PC-3 (cell line): Measurements from ENCODE around the gene KATNBL1. TPM values are rescaled to one million over a fixed set of nuclear protein-coding genes. Genes with fewer than 3 reads are reported as not detected.

Experiments used
- ATAC-seq: fragments of 200-7000 bp; cut with Tn5 transposase; 2 replicates; pipeline ENCODE4 v1.9.1; 2020; ENCODE audit warnings: mild to moderate bottlenecking, moderate library complexity
- BruUV-seq: library from RNA; stranded (reverse); fragments of 400-500 nt; replicated peaks from 2 replicates; lab custom pipeline; 2021; lab: Mats Ljungman, UMichigan
- CTCF ChIA-PET: fragments of 300-600 bp; sonication (Branson Sonifier 250); formaldehyde crosslinking; loops from one replicate; lab custom pipeline; 2022; ENCODE audit warnings: antibody characterized with exemption; lab: Charles Lee
- POLR2A ChIA-PET: fragments of 300-600 bp; sonication (Branson Sonifier 250); formaldehyde crosslinking; loops from one replicate; lab custom pipeline; 2022; ENCODE audit warnings: antibody characterized with exemption; ENCODE audit not compliant: unreplicated experiment; lab: Charles Lee
- DNase-seq: peaks from one replicate; pipeline ENCODE4 v3.0.0-alpha.2; 2015
- H2AFZ ChIP-seq: fragments of 300-600 bp; sonication (generic); 2 replicates; pipeline ENCODE4 v1.6.0; 2016; ENCODE audit warnings: antibody characterized with exemption, low read length
- H3F3A ChIP-seq: fragments of 300-600 bp; sonication (generic); one replicate; pipeline ENCODE4 v1.6.0; 2017; ENCODE audit warnings: antibody characterized with exemption, low read length, control low read depth, mild to moderate bottlenecking; ENCODE audit not compliant: unreplicated experiment
- H3K27ac ChIP-seq: fragments of 300-600 bp; sonication (generic); 2 replicates; pipeline ENCODE4 v1.5.1; 2016; ENCODE audit warnings: mild to moderate bottlenecking, low read length
- H3K27me3 ChIP-seq: fragments of 300-600 bp; sonication (generic); 2 replicates; pipeline ENCODE4 v1.6.1; 2016; ENCODE audit warnings: low read length, mixed read lengths
- H3K36me3 ChIP-seq: fragments of 300-600 bp; sonication (generic); 2 replicates; pipeline ENCODE4 v1.6.1; 2016; ENCODE audit warnings: low read depth, mixed run types, low read length, mixed read lengths
- H3K4me1 ChIP-seq: fragments of 300-600 bp; sonication (generic); 2 replicates; pipeline ENCODE4 v1.5.1; 2016; ENCODE audit warnings: low read length; ENCODE audit not compliant: insufficient read depth
- H3K4me2 ChIP-seq: fragments of 300-600 bp; sonication (generic); 2 replicates; pipeline ENCODE4 v1.6.0; 2016; ENCODE audit warnings: low read length
- H3K4me3 ChIP-seq: fragments of 300-600 bp; sonication (generic); 2 replicates; pipeline ENCODE4 v1.5.1; 2016; ENCODE audit warnings: mild to moderate bottlenecking, low read length, mixed read lengths
- H3K79me2 ChIP-seq: fragments of 300-600 bp; sonication (generic); 2 replicates; pipeline ENCODE4 v1.6.1; 2017; ENCODE audit warnings: low read length, mixed read lengths
- H3K9ac ChIP-seq: fragments of 300-600 bp; sonication (generic); 2 replicates; pipeline ENCODE4 v1.6.0; 2016; ENCODE audit warnings: mild to moderate bottlenecking, low read length
- H3K9me2 ChIP-seq: fragments of 300-600 bp; sonication (generic); replicated peaks from 2 replicates; pipeline ENCODE4 v1.6.1; 2016; ENCODE audit warnings: mixed run types, low read length, mixed read lengths
- H3K9me3 ChIP-seq: fragments of 300-600 bp; sonication (generic); 2 replicates; pipeline ENCODE4 v1.6.1; 2016; ENCODE audit warnings: low read length, mixed read lengths
- H4K20me1 ChIP-seq: fragments of 300-600 bp; sonication (generic); 2 replicates; pipeline ENCODE4 v1.6.1; 2016; ENCODE audit warnings: low read length, mixed read lengths
- CTCF ChIP-seq: fragments of 300-600 bp; sonication (generic); conservative IDR thresholded peaks from 2 replicates; pipeline ENCODE4 v1.5.1; 2017; ENCODE audit warnings: antibody characterized with exemption, low read depth, mild to moderate bottlenecking, low read length
- EZH2 ChIP-seq: fragments of 300-600 bp; sonication (generic); IDR thresholded peaks from one replicate; pipeline ENCODE4 v1.6.1; 2017; ENCODE audit warnings: antibody characterized with exemption, mild to moderate bottlenecking, low read length; ENCODE audit not compliant: unreplicated experiment
- EZH2phosphoT487 ChIP-seq: fragments of 300-600 bp; sonication (generic); IDR thresholded peaks from 2 replicates; pipeline ENCODE4 v1.6.1; 2018; ENCODE audit warnings: mild to moderate bottlenecking, antibody characterized with exemption, low read length, borderline replicate concordance
- intact Hi-C: fragments of 100-400 bp; cut with micrococcal nuclease; formaldehyde crosslinking; loops from 2 replicates; pipeline ENCODE4 v1.9.0; 2023
- total RNA-seq: library from RNA; depleted of rRNA; stranded (reverse); fragments of >200 nt; gene quantifications from 2 replicates; pipeline ENCODE4 v1.2.3, GENCODE V29; 2014

KATNBL1 gene
- total RNA-seq, 1 experiment from 2014 or later, result 57.6 TPM

GRCh38 chr15:34217587-34218225 is 7.8 kb upstream of the KATNBL1 start:
- POLR2A ChIA-PET, result interaction anchor here (0.6 to 1.0 kb wide), 5 partner anchors 8 to 139 kb away, joined by 3 to 5 read pairs (median 3); partner anchors contain the start of gene KATNBL1

GRCh38 chr15:34216527-34217270 is 6.8 kb upstream of the KATNBL1 start:
- DNase-seq (peak; percentile 57), ATAC-seq (peak; percentile 71)
- CTCF ChIA-PET, result interaction anchor here (0.7 kb wide), 1 partner anchor 107 kb away, joined by 3 read pairs; no protein-coding TSS in a partner anchor
- H3K4me1 ChIP-seq, result peaks cover 28% of the 10 kb centered on the region
- TF ChIP-seq EZH2, result no peak
- no peak for TF ChIP-seq EZH2phosphoT487
- TF ChIP-seq CTCF, result no peak
- H3K9me2 ChIP-seq, result no peaks in the 10 kb centered on the region
- POLR2A ChIA-PET, result interaction anchor here (0.6 to 1.0 kb wide), 4 partner anchors 9 to 140 kb away, joined by 3 to 5 read pairs (median 3); partner anchors contain the start of gene PGBD4
- intact Hi-C loops, result loop anchor here (1.0 to 5.0 kb wide), 4 partner anchors 23 to 372 kb away; partner anchors contain the start of genes NOP10 and NUTM1
- H3K79me2 ChIP-seq, result no peaks in the 10 kb centered on the region
- BruUV-seq, result no TSS peak
- H3K9ac ChIP-seq, result peak overlapping the region; percentile 89
- H3K9me3 ChIP-seq, result no peaks in the 10 kb centered on the region
- peak overlapping the region; percentile 66 for H3K4me2 ChIP-seq
- no peaks in the 10 kb centered on the region for H3K27me3 ChIP-seq
- H3K36me3 ChIP-seq, result no peaks in the 10 kb centered on the region
- H4K20me1 ChIP-seq, result no peaks in the 10 kb centered on the region
- H2AFZ ChIP-seq, result no peak overlapping the region
- H3K27ac ChIP-seq, result peak overlapping the region; percentile 99
- H3K4me3 ChIP-seq, result no peak overlapping the region
- peaks cover 12% of the 10 kb centered on the region for H3F3A ChIP-seq

More at GRCh38 chr15:34217587-34218225, 7.8 kb upstream of the KATNBL1 start:
- no peaks in the 10 kb centered on the region for H3K79me2 ChIP-seq
- no peaks in the 10 kb centered on the region for H4K20me1 ChIP-seq
- peak overlapping the region; percentile 38 for H3K4me3 ChIP-seq
- peak; percentile 76 for ATAC-seq
- H3K9me3 ChIP-seq, result no peaks in the 10 kb centered on the region
- intact Hi-C loops, result loop anchor here (1.0 to 5.0 kb wide), 3 partner anchors 22 to 125 kb away; partner anchors contain the start of genes NOP10 and NUTM1
- peaks cover 28% of the 10 kb centered on the region for H3K4me1 ChIP-seq
- CTCF ChIA-PET, result interaction anchor here (0.6 kb wide), 1 partner anchor 46 kb away, joined by 3 read pairs; no protein-coding TSS in a partner anchor
- no peaks in the 10 kb centered on the region for H3K27me3 ChIP-seq
- BruUV-seq, result TSS peak; percentile 74
- peak overlapping the region; percentile 66 for H3K4me2 ChIP-seq
- no peaks in the 10 kb centered on the region for H3K36me3 ChIP-seq
- peak; percentile 95 for DNase-seq
- H3F3A ChIP-seq, result peaks cover 18% of the 10 kb centered on the region
- H3K9me2 ChIP-seq, result no peaks in the 10 kb centered on the region
- H3K9ac ChIP-seq, result peak overlapping the region; percentile 90
- H2AFZ ChIP-seq, result no peak overlapping the region
- no peak for TF ChIP-seq EZH2
- TF ChIP-seq EZH2phosphoT487, result no peak
- TF ChIP-seq CTCF, result no peak
- H3K27ac ChIP-seq, result peak overlapping the region; percentile 99
